A673 (cell line): ENCODE data around the gene TRIM8.

Experiments used
- EZH2 ChIP-seq: fragments of 200-600 bp; sonication (generic); IDR thresholded peaks from 2 replicates; pipeline ENCODE4 v1.6.1; 2017; ENCODE audit warnings: borderline replicate concordance, low read depth, mild to moderate bottlenecking, mixed read lengths, antibody characterized with exemption, low read length; ENCODE audit not compliant: poor library complexity, severe bottlenecking
- TF ChIP-seq, protein P1 (sequence below): fragments of 300-800, 200-600 bp; sonication (generic); conservative IDR thresholded peaks from 2 replicates; pipeline ENCODE4 v1.5.1; 2017; ENCODE audit warnings: low read depth, mild to moderate bottlenecking, antibody characterized with exemption, low read length, moderate library complexity, mixed read lengths

- TF ChIP-seq, protein P1, sequence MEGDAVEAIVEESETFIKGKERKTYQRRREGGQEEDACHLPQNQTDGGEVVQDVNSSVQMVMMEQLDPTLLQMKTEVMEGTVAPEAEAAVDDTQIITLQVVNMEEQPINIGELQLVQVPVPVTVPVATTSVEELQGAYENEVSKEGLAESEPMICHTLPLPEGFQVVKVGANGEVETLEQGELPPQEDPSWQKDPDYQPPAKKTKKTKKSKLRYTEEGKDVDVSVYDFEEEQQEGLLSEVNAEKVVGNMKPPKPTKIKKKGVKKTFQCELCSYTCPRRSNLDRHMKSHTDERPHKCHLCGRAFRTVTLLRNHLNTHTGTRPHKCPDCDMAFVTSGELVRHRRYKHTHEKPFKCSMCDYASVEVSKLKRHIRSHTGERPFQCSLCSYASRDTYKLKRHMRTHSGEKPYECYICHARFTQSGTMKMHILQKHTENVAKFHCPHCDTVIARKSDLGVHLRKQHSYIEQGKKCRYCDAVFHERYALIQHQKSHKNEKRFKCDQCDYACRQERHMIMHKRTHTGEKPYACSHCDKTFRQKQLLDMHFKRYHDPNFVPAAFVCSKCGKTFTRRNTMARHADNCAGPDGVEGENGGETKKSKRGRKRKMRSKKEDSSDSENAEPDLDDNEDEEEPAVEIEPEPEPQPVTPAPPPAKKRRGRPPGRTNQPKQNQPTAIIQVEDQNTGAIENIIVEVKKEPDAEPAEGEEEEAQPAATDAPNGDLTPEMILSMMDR: no peak
- no peak for TF ChIP-seq EZH2
These were observed 31.4 kb upstream of the TRIM8 start for GRCh38 chr10:102612964-102613275.
